Measurements from ENCODE around the gene OR2F1.

GRCh38 chr7:143945423-143945822, 9.2 kb upstream of the OR2F1 start:
- TF ChIP-seq CTCF (conservative IDR thresholded peaks at IDR 0.05 in 1 of 2, IDR thresholded peaks at IDR 0.05 in 1 of 2; ENCODE audit: low read depth in 1 of 2, low read length in 2 of 2) (no peak), EZH2 (IDR thresholded peaks at IDR 0.05; ENCODE audit: low read length, missing control alignments) (no peak)

Measured in fibroblast of lung (primary cell).